SHP77 treated with DMSO at 0.1 percent for 48 hours (cell line): ENCODE data around the gene CC2D2A.

Experiments
- DNase-seq: peaks from one replicate; lab custom pipeline; 2025; lab: John Stamatoyannopoulos, UW

CC2D2A gene

GRCh38 chr4:15648600-15648999 is 178.9 kb downstream of the CC2D2A start:
- no peak for DNase-seq

- no peak for DNase-seq
Measured at GRCh38 chr4:15649914-15650545, 180.3 kb downstream of the CC2D2A start.
